Esophagus muscularis mucosa (tissue), 4 donors: Measurements from ENCODE around the gene LMOD3.

ENCODE experiments used
- CTCF ChIP-seq, 3 experiments: fragments of 200-600 bp in 2 of 3; fragments of 450-650 bp in 1 of 3; sonication (generic) in 2 of 3; IDR thresholded peaks; one replicate each; pipeline ENCODE4 v1.5.1; 2017 to 2019; ENCODE audit warnings: antibody characterized with exemption in 3 of 3, mild to moderate bottlenecking in 2 of 3, moderate library complexity in 1 of 3
- EP300 ChIP-seq: sonication (generic); formaldehyde crosslinking; IDR thresholded peaks from one replicate; pipeline ENCODE4 v1.6.1; 2017; ENCODE audit warnings: antibody characterized with exemption
- POLR2AphosphoS5 ChIP-seq, 2 donors: sonication (generic); formaldehyde crosslinking; IDR thresholded peaks; one replicate each; pipeline ENCODE4 v1.6.1; 2017; ENCODE audit warnings: antibody characterized with exemption in 2 of 2

GRCh38 chr3:69142090-69142489 lies 19.7 kb upstream of the LMOD3 start:
- no peak for TF ChIP-seq POLR2AphosphoS5 (IDR thresholded peaks at IDR 0.05)
- no peak for TF ChIP-seq CTCF (IDR thresholded peaks at IDR 0.05)
- no peak for TF ChIP-seq EP300
